HG02588 (cell line): ENCODE measurements around the gene SNORC.
"Not testable (repeated sequence)": the region's sequence is repeated elsewhere in the genome, so short reads cannot be mapped to it uniquely, and the experiment has no call there.

Experiments used
- ATAC-seq: cut with Tn5 transposase; IDR thresholded peaks from one replicate; pipeline ENCODE4 v1.9.1; 2021; ENCODE audit warnings: mild to moderate bottlenecking, moderate library complexity; ENCODE audit not compliant: unreplicated experiment

Gene SNORC

DNA sequence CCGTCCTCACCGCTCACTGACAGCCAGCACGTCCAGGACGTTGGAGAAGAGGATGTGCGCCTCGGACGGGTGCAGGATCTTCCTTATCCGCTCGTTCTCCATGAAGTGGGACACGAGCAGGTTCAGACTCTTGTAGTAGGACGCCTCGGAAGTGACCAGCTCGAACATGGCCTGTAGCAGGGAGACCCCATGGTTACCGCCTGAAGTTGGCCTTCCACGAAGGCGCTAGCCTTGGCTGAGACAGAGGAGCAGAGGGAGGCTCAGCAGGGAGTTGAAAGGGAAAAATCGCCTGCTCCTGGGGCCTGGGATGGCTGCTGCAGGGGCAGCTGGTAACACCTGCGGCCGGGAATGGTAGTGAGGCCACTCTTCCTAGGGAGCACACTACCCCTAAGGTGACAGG lies 24.7 kb downstream of the SNORC start:
- no peak for ATAC-seq

- ATAC-seq: no peak
Observed at GRCh38 chr2:232896111-232896510, 26.0 kb downstream of the SNORC start.

- no peak for ATAC-seq
Observed at GRCh38 chr2:232896720-232897597, 26.9 kb downstream of the SNORC start.

- no peak for ATAC-seq
Observed at GRCh38 chr2:232897598-232898408, 27.7 kb downstream of the SNORC start.

DNA sequence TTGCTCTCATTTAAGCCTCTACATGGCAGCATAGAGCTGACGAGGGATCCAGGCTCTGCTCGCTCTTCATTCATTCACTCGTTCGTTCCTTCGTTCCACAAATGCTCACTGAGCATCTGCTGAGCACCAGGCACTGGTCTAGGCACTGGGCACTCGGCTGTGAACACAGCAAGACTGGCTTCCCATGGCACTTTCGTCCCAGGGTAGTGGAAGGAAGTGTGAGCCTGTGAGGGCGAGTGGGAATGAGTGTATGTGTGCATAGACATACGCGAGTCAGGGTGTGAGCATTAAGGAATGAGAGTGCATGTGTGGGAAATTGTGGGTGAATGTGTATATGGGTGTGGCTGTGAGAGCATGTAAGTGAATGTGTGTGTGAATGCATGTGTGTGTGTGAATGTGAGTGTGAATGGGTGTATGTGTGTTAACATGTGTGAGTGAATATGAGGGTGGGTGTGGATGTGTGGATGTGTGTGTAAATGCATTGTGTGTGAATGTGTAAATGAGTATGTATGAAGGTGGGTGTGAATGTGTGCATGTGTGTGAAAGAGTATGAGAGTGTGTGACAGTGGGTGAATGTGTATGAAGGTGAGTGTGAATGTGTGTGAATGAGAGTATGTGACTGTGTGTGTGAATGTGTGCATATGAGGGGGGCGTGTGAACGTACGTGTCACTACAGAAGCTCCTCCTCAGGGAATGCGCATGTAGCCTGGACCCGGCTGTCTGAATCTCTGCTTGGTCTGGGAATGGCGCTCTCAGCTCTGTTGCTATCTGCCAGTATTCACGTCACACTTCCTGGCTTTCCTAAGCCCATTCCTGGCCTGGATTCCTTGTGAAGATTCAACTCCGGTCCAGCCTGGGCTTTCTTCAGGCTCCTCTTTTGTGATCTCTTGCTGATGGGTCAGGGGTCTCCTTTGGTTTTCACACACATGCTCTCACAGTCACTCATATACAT lies 28.8 kb downstream of the SNORC start:
- no peak for ATAC-seq

- ATAC-seq: no peak
Observed at GRCh38 chr2:232900811-232901735, 31.0 kb downstream of the SNORC start.

DNA sequence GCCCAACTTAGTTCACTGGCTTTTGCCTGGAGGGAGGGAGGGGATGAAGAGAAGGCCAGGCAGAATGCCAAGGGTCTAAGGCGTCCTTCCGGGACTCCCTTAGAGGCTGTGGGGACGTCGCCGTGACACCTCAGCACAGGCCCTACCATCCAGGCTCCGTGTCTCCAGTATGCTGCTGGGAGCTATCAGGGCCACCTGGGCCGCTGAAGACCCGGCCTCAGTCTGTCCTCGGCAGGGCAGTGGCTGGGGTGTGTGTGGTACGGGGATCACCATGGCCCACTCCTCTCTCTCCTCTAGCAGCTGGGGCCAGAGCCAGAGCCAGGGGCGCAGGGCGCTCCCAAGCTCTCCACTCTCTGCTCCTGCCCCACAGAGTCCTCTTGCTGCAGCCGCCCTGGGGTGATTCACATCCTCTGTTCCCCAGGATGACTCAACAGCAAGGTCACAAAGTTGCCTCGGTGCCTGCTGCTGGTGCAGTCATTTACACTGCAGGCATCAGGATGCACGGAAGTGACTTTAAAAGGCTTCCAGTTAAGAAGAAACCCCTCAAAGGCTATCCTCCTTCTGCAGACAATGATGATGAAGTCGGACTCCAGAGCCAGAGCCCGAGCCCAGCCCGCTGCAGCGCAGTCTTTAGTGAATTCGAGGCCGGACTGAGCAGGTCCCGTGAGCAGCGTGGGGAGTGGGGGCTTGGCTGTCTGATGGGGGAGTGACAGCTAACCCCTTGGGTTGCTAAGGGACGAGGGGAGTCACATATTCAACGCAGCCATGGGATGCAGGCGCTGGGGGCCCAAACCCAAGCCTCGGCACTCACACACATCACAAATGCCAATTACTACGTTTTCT lies 31.9 kb downstream of the SNORC start:
- no peak for ATAC-seq

- ATAC-seq: no peak
Observed at GRCh38 chr2:232903989-232904388, 33.9 kb downstream of the SNORC start.

- not testable (repeated sequence) for ATAC-seq
Observed at GRCh38 chr2:232906867-232907717, 37.0 kb downstream of the SNORC start.

GRCh38 chr2:232907718-232908085 lies 37.6 kb downstream of the SNORC start:
- not testable (repeated sequence) for ATAC-seq

GRCh38 chr2:232908695-232909094 lies 38.6 kb downstream of the SNORC start:
- no peak for ATAC-seq

DNA sequence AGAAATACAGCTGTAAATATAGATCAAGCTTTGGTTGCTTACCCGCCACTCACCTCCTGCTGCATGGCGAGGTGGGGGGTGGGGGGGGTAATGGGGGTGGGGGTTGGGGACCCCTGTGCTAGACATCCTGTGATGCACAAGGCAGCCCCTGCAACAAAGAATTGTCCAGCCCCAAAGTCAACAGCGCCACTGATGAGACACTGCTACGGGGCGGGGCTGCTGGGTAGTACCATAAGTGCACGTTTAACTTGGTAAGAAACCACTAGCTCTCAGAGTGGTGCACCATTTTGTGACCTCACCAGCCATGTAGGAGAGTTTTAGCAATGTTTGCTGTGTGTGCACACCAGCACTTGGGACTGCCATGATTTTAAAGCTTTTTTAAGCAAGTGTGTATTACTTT lies 40.3 kb downstream of the SNORC start:
- ATAC-seq: no peak

GRCh38 chr2:232911712-232912277 lies 41.7 kb downstream of the SNORC start:
- ATAC-seq: no peak

DNA sequence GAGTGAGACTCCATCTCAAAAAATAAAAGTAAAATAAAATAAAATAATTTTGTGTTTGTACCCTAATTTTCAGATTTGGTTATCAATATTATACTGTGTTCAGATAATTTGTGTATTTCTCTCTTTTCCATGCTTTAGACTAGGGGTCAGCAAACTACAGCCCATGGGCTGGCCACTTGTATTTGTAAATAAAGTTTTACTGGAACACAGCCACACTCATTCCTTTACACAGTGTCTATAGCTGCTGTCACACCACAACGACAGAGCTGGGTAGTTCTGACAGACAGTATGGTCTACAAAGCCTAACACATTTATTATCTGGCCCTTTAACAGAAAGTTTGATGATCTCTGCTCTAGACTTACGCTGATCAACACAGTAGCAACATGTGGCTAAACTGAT lies 43.8 kb downstream of the SNORC start:
- no peak for ATAC-seq

GRCh38 chr2:232919141-232919540 lies 49.1 kb downstream of the SNORC start:
- ATAC-seq: no peak

DNA sequence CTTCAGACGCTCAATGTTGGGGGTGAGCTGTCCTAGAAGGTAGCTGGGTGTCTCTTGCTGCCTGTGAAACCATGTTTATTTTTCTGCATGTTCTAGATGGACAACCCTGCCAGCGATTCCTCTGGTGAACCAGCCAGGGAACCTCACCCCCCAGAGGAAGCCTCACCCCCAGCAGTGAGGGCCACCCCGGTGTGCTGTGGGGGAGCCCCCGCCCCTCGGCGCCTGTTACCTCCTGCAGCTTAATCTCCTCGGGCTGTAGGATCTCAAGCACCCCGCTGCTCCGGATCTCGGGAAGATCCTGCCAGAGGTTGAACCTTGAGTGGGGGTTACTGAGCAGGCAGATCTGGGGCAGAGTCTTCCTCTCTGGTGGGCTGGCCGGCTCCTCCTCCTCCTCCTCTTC lies 50.0 kb downstream of the SNORC start:
- ATAC-seq: no peak

DNA sequence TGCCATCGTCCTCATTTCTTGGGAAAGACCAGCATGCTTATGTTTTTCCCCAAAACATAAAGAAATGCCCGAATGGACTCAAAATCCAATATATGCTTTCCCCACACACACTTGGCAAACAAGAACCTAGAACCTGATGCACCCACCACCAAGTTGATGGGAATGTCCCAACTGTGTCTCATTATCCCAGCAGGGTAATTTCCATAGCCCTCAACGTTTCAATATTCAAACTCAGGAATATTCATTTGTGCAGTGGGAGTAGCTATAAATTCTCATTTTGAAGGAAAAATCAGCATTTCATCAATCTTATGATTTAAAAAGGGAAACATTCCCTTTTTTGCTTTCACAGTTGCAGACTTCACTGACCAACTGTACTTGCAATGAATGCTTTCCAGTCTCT lies 50.7 kb downstream of the SNORC start:
- ATAC-seq: no peak

DNA sequence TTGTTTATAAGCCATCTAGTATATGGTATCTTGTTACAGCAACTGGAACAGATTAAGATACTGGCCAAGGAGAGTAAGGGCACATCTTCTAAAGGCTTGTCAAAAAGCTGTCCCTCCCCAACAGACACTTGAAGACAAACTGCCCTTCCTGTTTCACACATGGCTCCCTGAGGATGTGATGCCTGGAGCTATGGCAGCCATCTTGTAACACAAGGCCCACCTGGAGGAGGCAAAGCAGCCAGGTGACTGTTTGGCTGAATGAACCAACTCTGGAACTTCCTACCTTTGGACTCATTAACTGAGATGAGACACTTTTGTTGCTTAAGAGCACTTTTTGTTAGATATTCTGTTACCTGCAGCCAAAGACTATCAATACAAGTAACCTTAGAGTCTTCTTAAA lies 54.4 kb downstream of the SNORC start:
- ATAC-seq: no peak
